ENCODE measurements around the gene RGS21.

The RGS21 gene

GRCh38 chr1:192395211-192395610 lies 78.4 kb downstream of the RGS21 start:
- H3K4me2 ChIP-seq (ENCODE audit: insufficient read depth, low read length, poor library complexity, severe bottlenecking): no peak overlapping the region
- no peak overlapping the region for H2AK5ac ChIP-seq (ENCODE audit: low read depth, low read length)
- no CpG with 5 or more reads among the region's 2 CpGs for WGBS, 2 donors (ENCODE audit: extremely low coverage in 2 of 2, insufficient read length in 2 of 2, insufficient replicate concordance in 1 of 2)
- H3K14ac ChIP-seq (ENCODE audit: low read length): no peak overlapping the region
- no peak overlapping the region for H2BK15ac ChIP-seq (ENCODE audit: low read length)
- H2AFZ ChIP-seq (ENCODE audit: low read length): peak overlapping the region; percentile 18
- no peaks in the 10 kb centered on the region for H3K4me1 ChIP-seq (ENCODE audit: control insufficient read depth in 2 of 2, insufficient read depth in 1 of 2, low read depth in 1 of 2, low read length in 2 of 2)
- H3K23ac ChIP-seq (ENCODE audit: low read depth, low read length, poor library complexity): no peak overlapping the region
- no peak overlapping the region for H2BK120ac ChIP-seq (ENCODE audit: low read depth, low read length)
- no peak overlapping the region for H2BK5ac ChIP-seq (ENCODE audit: low read length)
- H3K9ac ChIP-seq (ENCODE audit: low read depth, low read length, poor library complexity): no peak overlapping the region
- no peak overlapping the region for H3K18ac ChIP-seq (ENCODE audit: low read length)
- no peak overlapping the region for H4K91ac ChIP-seq (ENCODE audit: low read depth, low read length, poor library complexity)
- no peaks in the 10 kb centered on the region for H3K27me3 ChIP-seq (ENCODE audit: control insufficient read depth in 3 of 3, insufficient read depth in 3 of 3, low read depth in 1 of 3, low read length in 3 of 3)
- H3K4ac ChIP-seq (ENCODE audit: low read length): no peak overlapping the region
- H3K9me3 ChIP-seq (replicated peaks in 1 of 2; ENCODE audit: control insufficient read depth in 2 of 2, insufficient read depth in 1 of 2, low read depth in 1 of 2, low read length in 2 of 2): no peaks in the 10 kb centered on the region
- H3K79me1 ChIP-seq (ENCODE audit: low read depth, low read length): no peaks in the 10 kb centered on the region
- no peak overlapping the region for H4K8ac ChIP-seq (ENCODE audit: low read depth, low read length)
- DNase-seq (ENCODE audit: low spot score): no peak
- H2BK12ac ChIP-seq (ENCODE audit: low read length): no peak overlapping the region
- H3K36me3 ChIP-seq (replicated peaks in 1 of 2; ENCODE audit: control insufficient read depth in 2 of 2, insufficient read depth in 2 of 2, low read length in 2 of 2): no peaks in the 10 kb centered on the region
- H3K27ac ChIP-seq (replicated peaks; ENCODE audit: low read length): no peak overlapping the region
- no peak overlapping the region for H3K4me3 ChIP-seq (ENCODE audit: low read length in 2 of 2)

DNA sequence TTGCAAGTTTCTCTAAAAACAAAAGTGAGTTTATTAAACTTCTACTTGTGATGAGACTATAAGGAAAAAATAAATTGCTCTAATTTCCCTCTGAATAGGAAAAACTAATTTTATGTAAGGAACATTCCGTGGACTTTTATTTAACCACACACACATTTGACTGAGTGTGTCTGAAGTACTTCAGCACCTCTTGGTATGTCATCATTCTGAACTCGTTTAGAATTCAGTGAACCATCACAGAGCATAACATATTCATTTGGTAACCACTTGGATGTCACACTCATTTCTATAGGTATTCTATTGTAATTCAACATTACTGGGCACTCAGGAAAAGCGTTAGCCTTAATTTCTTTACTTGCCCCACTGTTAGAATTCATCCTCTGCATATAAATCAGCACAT lies 79.1 kb downstream of the RGS21 start:
- Histone ChIP-seq H3K9me3 (replicated peaks in 1 of 2; ENCODE audit: control insufficient read depth in 2 of 2, insufficient read depth in 1 of 2, low read depth in 1 of 2, low read length in 2 of 2) (no peaks in the 10 kb centered on the region), H3K4me2 (ENCODE audit: insufficient read depth, low read length, poor library complexity, severe bottlenecking) (no peak overlapping the region), H3K27me3 (ENCODE audit: control insufficient read depth in 3 of 3, insufficient read depth in 3 of 3, low read depth in 1 of 3, low read length in 3 of 3) (no peaks in the 10 kb centered on the region), H3K9ac (ENCODE audit: low read depth, low read length, poor library complexity) (no peak overlapping the region), H3K23ac (ENCODE audit: low read depth, low read length, poor library complexity) (no peak overlapping the region), H2BK15ac (ENCODE audit: low read length) (no peak overlapping the region), H3K79me1 (ENCODE audit: low read depth, low read length) (no peaks in the 10 kb centered on the region), H3K4me3 (ENCODE audit: low read length in 2 of 2) (no peak overlapping the region), H4K91ac (ENCODE audit: low read depth, low read length, poor library complexity) (no peak overlapping the region), H2AK5ac (ENCODE audit: low read depth, low read length) (no peak overlapping the region), H2AFZ (ENCODE audit: low read length) (no peak overlapping the region), H3K27ac (replicated peaks; ENCODE audit: low read length) (no peak overlapping the region), H3K4me1 (ENCODE audit: control insufficient read depth in 2 of 2, insufficient read depth in 1 of 2, low read depth in 1 of 2, low read length in 2 of 2) (no peaks in the 10 kb centered on the region), H2BK12ac (ENCODE audit: low read length) (no peak overlapping the region), H3K18ac (ENCODE audit: low read length) (no peak overlapping the region), H3K14ac (ENCODE audit: low read length) (no peak overlapping the region), H4K8ac (ENCODE audit: low read depth, low read length) (no peak overlapping the region), H3K36me3 (replicated peaks in 1 of 2; ENCODE audit: control insufficient read depth in 2 of 2, insufficient read depth in 2 of 2, low read length in 2 of 2) (no peaks in the 10 kb centered on the region), H3K4ac (ENCODE audit: low read length) (no peak overlapping the region), H2BK5ac (ENCODE audit: low read length) (no peak overlapping the region), H2BK120ac (ENCODE audit: low read depth, low read length) (no peak overlapping the region)
- WGBS, 2 donors (ENCODE audit: extremely low coverage in 2 of 2, insufficient read length in 2 of 2, insufficient replicate concordance in 1 of 2): no CpG with 5 or more reads among the region's 3 CpGs
- DNase-seq (ENCODE audit: low spot score): no peak

- Histone ChIP-seq H3K36me3 (replicated peaks in 1 of 2; ENCODE audit: control insufficient read depth in 2 of 2, insufficient read depth in 2 of 2, low read length in 2 of 2) (no peaks in the 10 kb centered on the region), H2BK5ac (ENCODE audit: low read length) (no peak overlapping the region), H3K18ac (ENCODE audit: low read length) (no peak overlapping the region), H3K4me3 (ENCODE audit: low read length in 2 of 2) (no peak overlapping the region), H3K4me2 (ENCODE audit: insufficient read depth, low read length, poor library complexity, severe bottlenecking) (no peak overlapping the region), H4K91ac (ENCODE audit: low read depth, low read length, poor library complexity) (no peak overlapping the region), H3K27ac (replicated peaks; ENCODE audit: low read length) (no peak overlapping the region), H3K9ac (ENCODE audit: low read depth, low read length, poor library complexity) (no peak overlapping the region), H2BK12ac (ENCODE audit: low read length) (no peak overlapping the region), H2BK15ac (ENCODE audit: low read length) (no peak overlapping the region), H3K23ac (ENCODE audit: low read depth, low read length, poor library complexity) (no peak overlapping the region), H3K79me1 (ENCODE audit: low read depth, low read length) (no peaks in the 10 kb centered on the region), H4K8ac (ENCODE audit: low read depth, low read length) (no peak overlapping the region), H2AFZ (ENCODE audit: low read length) (peak overlapping the region; percentile 3), H3K4me1 (ENCODE audit: control insufficient read depth in 2 of 2, insufficient read depth in 1 of 2, low read depth in 1 of 2, low read length in 2 of 2) (no peaks in the 10 kb centered on the region), H2AK5ac (ENCODE audit: low read depth, low read length) (no peak overlapping the region), H3K14ac (ENCODE audit: low read length) (no peak overlapping the region), H3K4ac (ENCODE audit: low read length) (no peak overlapping the region), H3K27me3 (ENCODE audit: control insufficient read depth in 3 of 3, insufficient read depth in 3 of 3, low read depth in 1 of 3, low read length in 3 of 3) (no peaks in the 10 kb centered on the region), H3K9me3 (replicated peaks in 1 of 2; ENCODE audit: control insufficient read depth in 2 of 2, insufficient read depth in 1 of 2, low read depth in 1 of 2, low read length in 2 of 2) (no peaks in the 10 kb centered on the region), H2BK120ac (ENCODE audit: low read depth, low read length) (no peak overlapping the region)
- WGBS, 2 donors (ENCODE audit: extremely low coverage in 2 of 2, insufficient read length in 2 of 2, insufficient replicate concordance in 1 of 2): no CpG with 5 or more reads among the region's 4 CpGs
- DNase-seq (ENCODE audit: low spot score): no peak
These were observed 82.4 kb downstream of the RGS21 start for GRCh38 chr1:192399161-192399560.

DNA sequence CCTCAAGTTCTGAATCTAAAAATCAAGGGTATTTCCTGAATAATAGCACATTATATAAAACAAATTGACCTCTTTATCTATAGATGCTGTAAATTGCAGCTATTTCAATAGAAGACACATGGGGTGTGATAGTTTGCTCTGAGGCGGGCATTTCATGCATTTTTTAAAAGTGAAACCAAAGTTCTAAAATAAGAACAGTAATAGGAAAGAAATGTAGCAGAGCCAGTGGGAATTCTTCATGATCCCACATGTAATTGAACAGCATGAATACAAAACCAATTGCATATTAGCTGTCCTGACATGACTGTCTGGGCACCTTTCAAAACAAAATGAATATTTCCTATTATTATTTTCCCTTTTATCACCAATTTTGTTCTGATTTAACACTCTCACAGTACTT lies 85.0 kb downstream of the RGS21 start:
- Histone ChIP-seq H4K91ac (ENCODE audit: low read depth, low read length, poor library complexity) (no peak overlapping the region), H3K27ac (replicated peaks; ENCODE audit: low read length) (no peak overlapping the region), H3K14ac (ENCODE audit: low read length) (no peak overlapping the region), H3K9me3 (replicated peaks in 1 of 2; ENCODE audit: control insufficient read depth in 2 of 2, insufficient read depth in 1 of 2, low read depth in 1 of 2, low read length in 2 of 2) (no peaks in the 10 kb centered on the region), H2BK15ac (ENCODE audit: low read length) (no peak overlapping the region), H3K23ac (ENCODE audit: low read depth, low read length, poor library complexity) (no peak overlapping the region), H3K4me1 (ENCODE audit: control insufficient read depth in 2 of 2, insufficient read depth in 1 of 2, low read depth in 1 of 2, low read length in 2 of 2) (no peaks in the 10 kb centered on the region), H3K79me1 (ENCODE audit: low read depth, low read length) (no peaks in the 10 kb centered on the region), H4K8ac (ENCODE audit: low read depth, low read length) (no peak overlapping the region), H2AFZ (ENCODE audit: low read length) (no peak overlapping the region), H2BK120ac (ENCODE audit: low read depth, low read length) (no peak overlapping the region), H3K4me3 (ENCODE audit: low read length in 2 of 2) (no peak overlapping the region), H3K18ac (ENCODE audit: low read length) (no peak overlapping the region), H3K4ac (ENCODE audit: low read length) (no peak overlapping the region), H3K27me3 (ENCODE audit: control insufficient read depth in 3 of 3, insufficient read depth in 3 of 3, low read depth in 1 of 3, low read length in 3 of 3) (no peaks in the 10 kb centered on the region), H2BK5ac (ENCODE audit: low read length) (no peak overlapping the region), H3K36me3 (replicated peaks in 1 of 2; ENCODE audit: control insufficient read depth in 2 of 2, insufficient read depth in 2 of 2, low read length in 2 of 2) (no peaks in the 10 kb centered on the region), H2BK12ac (ENCODE audit: low read length) (no peak overlapping the region), H3K4me2 (ENCODE audit: insufficient read depth, low read length, poor library complexity, severe bottlenecking) (no peak overlapping the region), H2AK5ac (ENCODE audit: low read depth, low read length) (no peak overlapping the region), H3K9ac (ENCODE audit: low read depth, low read length, poor library complexity) (no peak overlapping the region)
- no peak for DNase-seq (ENCODE audit: low spot score)
- no CpG with 5 or more reads among the region's 1 CpG for WGBS, 2 donors (ENCODE audit: extremely low coverage in 2 of 2, insufficient read length in 2 of 2, insufficient replicate concordance in 1 of 2)
